RPMI8226 (cell line): ENCODE data around the gene TRPM3.
A peak's percentile ranks its signal among the peaks of the same experiment; 100 is the strongest.
"Not testable (repeated sequence)": the region's sequence is repeated elsewhere in the genome, so short reads cannot be mapped to it uniquely, and the experiment has no call there.

Source experiments
- DNase-seq: peaks from one replicate; pipeline ENCODE4 v3.0.0-alpha.2; 2015

The TRPM3 gene

GRCh38 chr9:70811638-70812037 lies 309.8 kb downstream of the TRPM3 start:
- no peak for DNase-seq

DNA sequence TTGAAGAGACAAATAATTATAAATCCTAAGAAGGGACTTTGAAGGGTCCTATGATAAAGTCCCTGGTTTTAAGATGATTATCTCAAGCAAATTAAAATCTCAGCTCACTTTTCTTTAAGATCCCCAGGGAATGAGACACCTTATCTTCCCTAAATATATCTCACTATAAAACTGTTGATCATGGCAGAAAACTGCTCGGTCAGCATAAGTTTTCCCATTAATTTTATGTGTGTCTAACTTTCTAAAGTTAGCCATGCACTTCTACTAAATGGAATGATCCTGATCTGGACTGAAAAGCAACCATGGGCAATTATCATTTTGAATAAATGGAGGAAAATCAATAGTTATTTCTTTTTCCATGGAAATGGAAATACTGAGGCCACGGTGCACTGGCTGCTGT lies 314.5 kb downstream of the TRPM3 start:
- DNase-seq, result no peak

GRCh38 chr9:70805949-70806348 lies 315.5 kb downstream of the TRPM3 start:
- peak; percentile 79 for DNase-seq

GRCh38 chr9:70802758-70803436 lies 318.5 kb downstream of the TRPM3 start:
- DNase-seq, result no peak

DNA sequence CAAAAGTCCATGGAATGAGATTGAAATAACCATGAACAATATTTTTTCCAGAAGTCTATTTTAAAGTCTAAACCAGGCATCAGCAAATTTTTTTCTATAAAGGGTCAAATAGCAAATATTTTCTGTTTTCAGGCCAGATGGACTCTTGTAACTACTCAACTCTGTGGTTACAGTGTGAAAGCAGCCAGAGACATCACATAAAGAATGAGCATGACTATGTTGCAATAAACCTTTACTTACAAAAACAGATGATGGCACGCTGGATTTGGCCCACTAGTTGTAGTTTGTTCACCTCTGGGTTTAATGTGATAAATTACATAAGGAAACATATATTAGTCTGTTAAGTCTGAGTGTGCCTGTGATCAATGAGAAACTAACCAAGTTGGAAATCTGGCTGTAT lies 319.2 kb downstream of the TRPM3 start:
- DNase-seq, result no peak

GRCh38 chr9:70801181-70801829 lies 320.1 kb downstream of the TRPM3 start:
- DNase-seq, result no peak

- no peak for DNase-seq
Observed at GRCh38 chr9:70798018-70798417, 323.4 kb downstream of the TRPM3 start.

GRCh38 chr9:70795841-70796240 lies 325.6 kb downstream of the TRPM3 start:
- DNase-seq, result no peak

- no peak for DNase-seq
Observed at GRCh38 chr9:70792796-70793195, 328.6 kb downstream of the TRPM3 start.

GRCh38 chr9:70791936-70792335 lies 329.5 kb downstream of the TRPM3 start:
- no peak for DNase-seq

GRCh38 chr9:70789086-70789485 lies 332.3 kb downstream of the TRPM3 start:
- DNase-seq, result no peak

GRCh38 chr9:70784456-70784855 lies 337.0 kb downstream of the TRPM3 start:
- no peak for DNase-seq

- DNase-seq, result no peak
Observed at GRCh38 chr9:70778568-70778967, 342.9 kb downstream of the TRPM3 start.

GRCh38 chr9:70773579-70773978 lies 347.8 kb downstream of the TRPM3 start:
- DNase-seq, result no peak

DNA sequence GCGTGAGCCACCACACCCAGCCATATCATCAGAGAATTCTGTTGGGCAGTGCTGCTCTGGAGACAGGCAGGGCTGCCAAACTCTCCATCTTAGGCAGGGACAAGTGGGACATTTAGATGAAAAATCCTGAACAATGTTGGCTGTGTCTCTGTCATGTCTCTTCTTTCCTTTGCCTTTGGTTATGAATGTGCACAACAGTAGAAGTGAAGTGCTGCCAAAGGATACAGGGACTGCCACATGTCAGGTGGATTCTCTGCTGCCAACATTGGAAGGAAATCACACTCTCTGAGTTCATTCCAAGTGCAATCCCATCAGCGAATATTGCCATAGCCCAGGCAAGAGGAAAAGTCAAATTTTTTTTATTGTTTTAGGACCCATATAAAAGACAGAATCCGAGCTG lies 348.8 kb downstream of the TRPM3 start:
- DNase-seq, result no peak

DNA sequence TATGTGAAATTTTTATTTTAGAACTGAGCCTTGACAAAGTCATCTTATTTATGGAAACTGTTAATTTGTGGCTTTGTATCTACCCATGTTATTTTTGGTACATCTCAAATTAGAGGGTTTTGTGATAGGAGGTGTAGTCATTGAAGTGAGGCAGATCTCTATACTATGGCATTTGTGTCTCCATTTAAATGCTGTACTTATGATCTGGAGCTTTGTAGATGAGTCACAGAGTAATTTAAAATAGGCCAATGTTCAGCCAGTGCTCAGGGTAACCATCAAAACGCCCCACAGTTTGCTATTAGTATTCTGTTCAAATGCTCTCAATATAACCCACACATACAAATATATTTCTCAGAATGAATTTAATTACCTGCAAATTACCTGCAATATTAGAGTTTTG lies 355.5 kb downstream of the TRPM3 start:
- DNase-seq, result no peak

- no peak for DNase-seq
Observed at GRCh38 chr9:70761139-70761670, 360.2 kb downstream of the TRPM3 start.

GRCh38 chr9:70760228-70760627 lies 361.2 kb downstream of the TRPM3 start:
- no peak for DNase-seq

DNA sequence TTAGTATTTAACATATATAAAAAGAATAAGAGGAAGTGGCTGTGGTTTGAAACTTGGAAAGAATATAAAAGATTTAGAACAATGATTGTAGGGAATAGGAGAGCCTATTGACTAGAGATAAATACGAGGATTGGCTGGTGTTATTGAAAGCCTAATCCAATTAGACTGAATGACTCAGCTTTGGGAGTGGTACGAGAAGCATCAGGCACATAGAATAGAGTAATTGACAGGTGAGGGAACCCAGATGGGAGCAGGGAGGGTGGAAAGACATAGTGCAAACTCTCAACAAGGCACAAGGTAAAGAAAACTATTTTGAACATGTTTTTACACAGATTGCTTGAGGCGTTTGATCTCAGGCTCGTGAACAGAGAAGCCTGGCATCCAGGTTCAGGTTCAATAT lies 368.1 kb downstream of the TRPM3 start:
- no peak for DNase-seq

- DNase-seq, result no peak
Observed at GRCh38 chr9:70749066-70749465, 372.4 kb downstream of the TRPM3 start.

DNA sequence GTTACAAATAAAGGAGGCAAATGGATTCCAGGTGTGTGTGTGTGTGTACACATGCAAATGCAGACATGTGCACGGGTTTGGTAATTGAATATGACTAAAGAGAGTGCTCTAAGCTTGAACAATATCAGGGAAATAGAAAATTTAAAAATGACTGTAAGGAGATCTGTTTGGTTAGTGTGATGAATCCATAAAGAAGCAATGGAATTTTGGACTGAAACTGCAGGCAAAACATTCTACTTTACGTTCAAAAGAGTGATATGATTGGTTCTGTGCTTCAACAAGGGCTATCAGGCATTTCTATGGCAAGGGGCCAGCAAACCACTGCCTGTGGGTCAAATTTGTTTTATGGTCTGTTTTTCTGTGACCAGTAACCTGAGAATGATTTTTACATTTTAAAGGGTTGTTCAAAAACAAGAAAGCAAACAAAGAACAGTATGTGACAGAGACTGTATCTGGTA lies 374.1 kb downstream of the TRPM3 start:
- no peak for DNase-seq

GRCh38 chr9:70746760-70747159 lies 374.7 kb downstream of the TRPM3 start:
- no peak for DNase-seq

- DNase-seq, result no peak
Observed at GRCh38 chr9:70746316-70746715, 375.1 kb downstream of the TRPM3 start.

GRCh38 chr9:70724794-70725193 lies 396.6 kb downstream of the TRPM3 start:
- DNase-seq, result not testable (repeated sequence)

- DNase-seq, result not testable (repeated sequence)
Observed at GRCh38 chr9:70724025-70724424, 397.4 kb downstream of the TRPM3 start.
